Measurements from ENCODE around the gene DPP6.
A peak's percentile ranks its signal among the peaks of the same experiment; 100 is the strongest.

DNA sequence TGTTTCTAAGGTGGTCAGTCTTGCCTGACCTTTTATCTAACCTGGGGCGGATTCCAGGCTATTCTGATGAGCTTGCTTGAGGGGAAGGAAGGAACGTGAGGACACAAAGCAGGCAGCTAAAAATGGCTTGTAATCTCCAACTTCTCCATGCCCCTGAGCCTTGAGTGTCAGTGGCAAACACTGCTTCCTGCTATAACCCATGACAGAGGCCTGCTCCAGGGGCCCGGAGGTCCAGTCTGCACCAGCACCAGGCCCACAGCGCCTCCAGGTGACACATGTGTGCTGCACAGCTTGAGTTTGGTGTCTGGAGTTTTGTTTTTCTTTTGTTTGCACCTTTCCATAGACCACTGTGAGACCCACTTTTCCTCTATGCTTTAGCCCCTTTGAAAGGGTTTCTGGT, 742.8 kb downstream of the DPP6 start:
- no peak for TF ChIP-seq POLR2A (IDR thresholded peaks at IDR 0.05; ENCODE audit: control extremely low read depth in 1 of 2, low read depth in 2 of 2, low read length in 2 of 2)
- TF ChIP-seq, protein P1, sequence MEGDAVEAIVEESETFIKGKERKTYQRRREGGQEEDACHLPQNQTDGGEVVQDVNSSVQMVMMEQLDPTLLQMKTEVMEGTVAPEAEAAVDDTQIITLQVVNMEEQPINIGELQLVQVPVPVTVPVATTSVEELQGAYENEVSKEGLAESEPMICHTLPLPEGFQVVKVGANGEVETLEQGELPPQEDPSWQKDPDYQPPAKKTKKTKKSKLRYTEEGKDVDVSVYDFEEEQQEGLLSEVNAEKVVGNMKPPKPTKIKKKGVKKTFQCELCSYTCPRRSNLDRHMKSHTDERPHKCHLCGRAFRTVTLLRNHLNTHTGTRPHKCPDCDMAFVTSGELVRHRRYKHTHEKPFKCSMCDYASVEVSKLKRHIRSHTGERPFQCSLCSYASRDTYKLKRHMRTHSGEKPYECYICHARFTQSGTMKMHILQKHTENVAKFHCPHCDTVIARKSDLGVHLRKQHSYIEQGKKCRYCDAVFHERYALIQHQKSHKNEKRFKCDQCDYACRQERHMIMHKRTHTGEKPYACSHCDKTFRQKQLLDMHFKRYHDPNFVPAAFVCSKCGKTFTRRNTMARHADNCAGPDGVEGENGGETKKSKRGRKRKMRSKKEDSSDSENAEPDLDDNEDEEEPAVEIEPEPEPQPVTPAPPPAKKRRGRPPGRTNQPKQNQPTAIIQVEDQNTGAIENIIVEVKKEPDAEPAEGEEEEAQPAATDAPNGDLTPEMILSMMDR (IDR thresholded peaks at IDR 0.05; ENCODE audit: control extremely low read depth in 1 of 3, insufficient read depth in 1 of 3, low read depth in 1 of 3, low read length in 3 of 3): peak; percentile 52 to 70 (median 62)
- TF ChIP-seq GABPA (IDR thresholded peaks at IDR 0.05; ENCODE audit: borderline replicate concordance, insufficient read depth, low read length): no peak
